GM18505 (cell line): ENCODE measurements around the gene POLA2.
A peak's percentile ranks its signal among the peaks of the same experiment; 100 is the strongest.

ENCODE experiments used
- ATAC-seq: cut with Tn5 transposase; IDR thresholded peaks from one replicate; pipeline ENCODE4 v1.9.1; 2021; ENCODE audit not compliant: unreplicated experiment
- POLR2A ChIP-seq: IDR thresholded peaks from 4 replicates; pipeline ENCODE4 v1.6.1; 2011; ENCODE audit warnings: borderline replicate concordance; ENCODE audit not compliant: insufficient read depth, insufficient read length; ENCODE audit errors: extremely low read depth

The POLA2 gene

DNA sequence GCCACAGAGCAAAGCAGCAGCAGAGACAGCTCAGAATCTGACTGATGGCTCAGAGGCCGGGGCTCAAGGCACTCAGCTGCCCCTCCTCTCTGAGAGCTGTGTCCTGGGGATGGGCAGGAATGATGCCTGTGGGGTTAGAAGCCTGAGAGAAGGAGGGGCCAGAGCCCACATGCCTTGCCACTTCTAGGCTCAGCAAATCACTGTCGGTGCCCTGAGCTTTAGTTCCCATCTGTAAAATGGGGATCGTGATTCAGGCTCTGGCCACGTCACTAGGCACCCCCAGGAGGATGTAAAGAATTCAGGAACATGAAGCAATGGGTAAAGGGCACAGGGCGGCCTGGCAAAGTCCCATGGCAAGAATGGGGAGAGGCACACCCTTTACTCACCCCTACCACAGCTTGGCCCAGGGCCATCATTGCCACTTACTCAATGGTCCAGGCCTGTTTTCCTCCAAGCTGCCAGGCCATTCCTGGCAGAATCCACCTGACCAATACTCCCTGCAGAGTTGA lies 49.5 kb downstream of the POLA2 start:
- no peak for ATAC-seq
- no peak for TF ChIP-seq POLR2A

DNA sequence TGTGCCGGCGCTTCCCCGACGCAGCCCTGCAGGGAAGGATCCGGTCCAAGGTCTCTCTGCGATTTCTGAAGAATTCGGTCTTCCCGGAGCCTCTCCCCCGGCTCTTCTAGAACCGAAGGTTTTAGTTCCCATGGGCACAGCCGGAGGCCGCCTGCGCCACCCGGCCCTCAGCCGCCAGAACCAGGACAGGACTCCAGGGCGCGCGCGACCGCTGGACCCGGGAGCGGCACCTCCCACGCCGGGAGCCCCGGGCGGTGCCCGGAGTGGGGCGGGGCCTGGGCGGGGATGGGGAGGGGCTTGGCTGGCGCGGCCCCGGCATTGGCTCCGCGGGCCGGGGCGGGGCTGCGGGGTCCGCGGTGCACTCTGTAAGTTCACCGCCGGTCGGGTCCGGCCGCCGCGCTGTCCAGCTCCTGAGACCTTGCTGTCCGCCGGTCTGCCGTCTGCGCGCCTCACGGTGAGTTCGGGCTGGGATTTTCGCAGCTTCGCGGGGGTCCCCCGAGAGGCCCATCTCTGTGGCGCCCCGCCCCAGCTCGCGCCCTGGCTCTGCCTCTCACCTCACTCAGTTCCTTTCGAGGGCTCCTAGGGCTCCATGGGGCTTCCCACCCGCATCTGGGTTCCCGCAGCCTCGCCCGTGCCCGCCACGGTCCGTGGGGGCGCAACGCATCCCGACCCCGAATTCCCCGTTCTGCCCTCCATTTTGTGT lies 52.9 kb downstream of the POLA2 start, which contains the start of gene CDC42EP2:
CDC42EP2 (plus strand) TSS at position 366 of the 703 bp plus-strand sequence. CDS start 6,033 bp downstream, outside the sequence.
- ATAC-seq = peak; percentile 55
- TF ChIP-seq POLR2A = peak; percentile 49

DNA sequence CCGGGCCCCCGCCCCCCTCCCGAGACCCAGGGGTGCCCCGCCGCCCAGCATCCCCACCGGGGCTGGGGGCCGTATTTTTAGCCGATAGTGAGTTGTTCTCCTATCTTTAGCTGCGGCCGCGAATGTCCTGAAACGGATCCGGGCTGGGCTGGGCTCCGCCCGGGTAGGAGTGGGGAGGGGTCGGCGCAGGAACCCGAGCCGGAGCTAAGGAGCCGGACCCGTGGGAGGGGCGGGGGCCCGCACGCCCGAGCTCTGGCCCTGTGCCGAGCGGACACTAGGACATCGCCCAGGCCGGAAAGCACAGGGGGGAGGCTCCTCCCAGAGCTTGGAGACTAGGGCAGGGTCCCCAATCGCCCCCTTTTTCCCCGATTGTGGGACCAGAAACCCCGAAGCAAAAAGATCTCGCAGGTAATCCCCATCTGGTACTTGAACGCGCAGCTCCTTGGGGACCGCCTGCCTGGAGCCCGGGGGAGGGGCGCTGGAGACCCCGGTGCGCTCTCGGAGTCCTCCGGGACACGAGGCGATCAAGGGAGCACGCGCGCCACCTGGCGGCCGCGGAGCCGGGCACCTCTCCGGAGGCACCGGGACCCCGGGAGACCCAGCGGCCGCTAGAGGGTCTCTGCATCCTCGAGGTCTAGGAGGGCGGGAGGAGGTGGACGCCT lies 53.6 kb downstream of the POLA2 start:
- ATAC-seq = peak; percentile 55

DNA sequence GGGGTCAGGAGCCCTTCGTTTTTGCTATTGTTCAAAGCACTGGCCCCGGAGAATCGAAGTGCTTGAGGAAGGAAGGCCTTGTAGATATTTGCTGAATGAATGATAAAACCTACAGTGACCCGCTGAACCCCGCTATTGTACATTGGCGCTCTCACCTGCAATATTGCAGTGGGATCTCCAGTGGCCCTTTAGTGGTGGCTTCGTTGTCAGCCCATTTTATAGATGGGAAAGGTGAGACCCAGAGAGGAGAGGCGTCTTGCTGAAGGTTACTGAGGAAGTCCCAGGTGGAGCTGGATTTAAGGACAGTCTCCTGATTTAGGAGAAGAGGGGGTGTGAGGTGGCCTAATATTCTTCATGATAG lies 54.1 kb downstream of the POLA2 start:
- TF ChIP-seq POLR2A = no peak
- no peak for ATAC-seq

More for the DNA sequence above, 53.6 kb downstream of the POLA2 start:
- TF ChIP-seq POLR2A = no peak

DNA sequence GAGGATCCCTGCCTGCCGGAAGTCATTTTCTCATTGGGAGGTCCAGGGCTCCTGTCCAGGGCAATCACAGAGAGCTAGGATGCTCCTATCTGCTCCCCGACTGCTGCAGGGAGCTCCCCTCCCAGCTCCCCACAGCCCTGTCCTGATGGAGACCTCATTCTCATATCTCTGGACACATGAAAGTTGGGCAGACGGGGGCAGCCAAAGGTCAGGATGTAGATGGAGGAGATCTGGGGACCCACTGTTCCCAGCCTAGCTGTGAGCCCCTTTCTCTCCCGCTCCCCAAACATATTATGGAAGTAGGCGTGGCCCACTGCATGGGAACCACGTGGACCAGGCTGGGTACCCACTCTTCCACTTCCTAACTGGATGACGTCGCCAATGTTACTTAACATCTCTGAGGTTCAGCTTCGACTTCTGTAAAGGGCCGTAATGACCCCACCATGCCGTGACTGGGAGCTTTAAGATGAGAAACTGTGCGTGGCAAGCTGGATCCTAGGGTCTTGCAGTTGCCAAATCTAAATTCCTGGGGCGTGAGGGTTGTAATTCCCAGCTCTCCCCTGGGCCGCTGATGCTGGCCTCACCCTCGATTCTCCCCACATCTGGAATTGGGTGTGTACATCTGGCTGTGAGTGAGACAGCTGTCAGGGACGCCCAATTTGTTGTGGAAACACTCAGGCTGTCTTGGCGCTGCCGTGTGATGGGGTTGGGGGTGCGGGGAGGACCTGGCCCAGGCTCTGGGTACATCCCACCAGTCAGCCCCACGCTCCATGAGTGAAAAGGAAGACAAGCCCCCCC lies 54.7 kb downstream of the POLA2 start:
- ATAC-seq = no peak
- TF ChIP-seq POLR2A = no peak

DNA sequence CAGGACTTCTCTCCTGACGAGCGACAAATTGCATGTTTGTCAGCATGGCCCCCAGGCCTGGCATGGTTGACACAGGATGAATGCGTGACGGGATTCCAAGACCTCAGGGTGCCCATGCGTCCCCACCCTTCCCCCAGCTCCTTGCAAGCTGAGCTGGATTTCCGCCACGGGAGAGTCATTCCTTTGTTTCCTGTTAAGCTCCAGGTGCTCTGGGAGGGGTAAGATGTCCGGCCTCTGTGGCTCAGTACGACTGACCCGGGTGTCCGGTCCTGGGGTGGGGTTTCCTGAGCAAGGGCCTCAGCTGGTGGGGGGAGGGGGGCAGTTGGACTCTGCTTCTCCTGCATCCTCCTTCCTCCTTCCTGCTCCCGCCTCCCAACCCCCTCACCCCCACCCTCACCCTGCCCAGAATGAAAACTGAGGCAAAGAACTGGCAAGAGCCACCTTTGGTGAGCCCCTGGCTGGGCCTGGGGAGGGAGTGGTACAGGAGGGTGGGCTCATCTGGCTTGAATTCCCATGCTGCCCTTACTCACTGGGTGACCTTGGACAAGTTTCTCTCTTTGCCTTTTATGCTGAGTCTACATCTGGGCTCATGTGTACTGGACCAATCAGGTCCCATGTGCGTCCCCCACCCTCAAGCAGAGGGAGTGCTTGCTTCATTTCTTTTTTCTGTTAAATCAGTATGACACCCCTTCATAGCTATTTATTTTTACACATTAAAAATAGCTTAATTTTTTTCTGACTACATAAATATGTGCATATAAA lies 55.4 kb downstream of the POLA2 start:
- ATAC-seq = no peak
- TF ChIP-seq POLR2A = no peak

DNA sequence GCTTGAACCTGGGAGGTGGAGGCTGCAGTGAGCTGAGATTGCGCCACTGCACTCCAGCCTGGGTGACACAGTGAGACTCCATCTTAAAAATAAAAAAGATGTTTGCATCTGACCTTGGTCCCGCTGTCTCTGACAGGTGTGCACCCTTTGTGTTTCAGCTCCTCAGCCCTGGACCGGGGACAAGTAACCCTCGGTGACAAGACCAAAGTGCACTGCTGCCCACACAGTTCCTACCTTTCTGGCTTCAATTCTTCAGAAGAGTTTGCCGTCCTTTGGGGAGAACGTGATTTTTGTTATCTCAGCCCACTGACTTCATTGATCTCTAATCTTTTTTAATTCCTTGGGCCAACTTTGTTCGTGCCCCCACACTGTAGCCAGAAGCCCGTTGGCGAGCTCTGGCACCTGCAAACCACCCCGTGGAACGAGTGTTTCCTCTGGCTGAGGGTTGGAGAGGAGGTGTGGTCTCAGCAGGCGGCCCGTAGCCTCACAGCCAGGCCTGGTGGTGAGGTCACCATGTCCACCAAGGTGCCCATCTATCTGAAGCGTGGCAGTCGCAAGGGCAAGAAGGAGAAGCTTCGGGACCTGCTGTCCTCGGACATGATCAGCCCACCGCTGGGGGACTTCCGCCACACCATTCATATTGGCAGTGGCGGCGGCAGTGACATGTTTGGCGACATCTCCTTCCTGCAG lies 58.8 kb downstream of the POLA2 start:
- no peak for ATAC-seq
- no peak for TF ChIP-seq POLR2A

DNA sequence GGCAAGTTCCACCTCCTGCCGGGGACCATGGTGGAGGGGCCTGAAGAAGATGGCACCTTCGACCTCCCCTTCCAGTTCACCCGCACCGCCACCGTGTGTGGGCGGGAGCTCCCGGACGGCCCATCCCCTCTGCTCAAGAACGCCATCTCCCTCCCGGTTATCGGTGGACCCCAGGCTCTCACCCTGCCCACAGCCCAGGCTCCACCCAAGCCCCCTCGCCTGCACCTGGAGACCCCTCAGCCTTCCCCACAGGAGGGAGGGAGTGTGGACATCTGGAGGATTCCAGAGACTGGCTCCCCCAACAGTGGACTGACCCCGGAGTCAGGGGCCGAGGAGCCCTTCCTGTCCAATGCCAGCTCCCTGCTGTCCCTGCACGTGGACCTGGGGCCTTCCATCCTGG lies 59.3 kb downstream of the POLA2 start:
- no peak for TF ChIP-seq POLR2A
- ATAC-seq = no peak

DNA sequence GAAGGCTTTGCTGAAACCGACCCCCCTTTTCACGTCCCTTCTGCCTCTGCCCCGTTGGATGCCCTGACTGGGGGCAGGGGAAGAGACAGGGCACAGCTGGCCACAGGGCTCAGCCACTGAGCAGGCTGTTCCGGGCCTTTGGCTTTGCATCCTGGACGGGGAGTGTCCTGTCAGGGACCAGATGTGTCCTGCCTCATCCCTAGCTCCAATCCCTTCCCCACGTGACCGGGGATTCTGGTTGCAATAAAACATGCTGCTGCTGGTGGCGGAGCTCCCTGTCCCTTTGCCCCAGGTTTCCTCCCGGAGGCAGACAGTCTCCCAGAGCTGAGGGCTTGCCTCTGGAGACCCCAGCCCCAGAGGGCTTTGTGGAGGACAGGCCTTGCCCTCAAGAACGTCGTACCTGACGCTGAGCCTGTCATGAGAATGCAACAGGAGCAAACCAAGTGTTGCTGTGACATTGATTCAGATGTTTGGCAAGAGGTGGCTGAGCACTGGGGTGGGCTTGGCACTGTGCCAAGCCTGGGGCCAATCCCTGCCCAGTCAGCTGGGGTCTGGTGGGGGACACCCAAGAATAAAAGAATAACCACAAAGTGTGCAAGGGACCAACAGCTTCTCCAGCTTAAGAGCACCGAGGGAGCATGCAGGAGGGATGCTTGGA lies 60.2 kb downstream of the POLA2 start:
- no peak for ATAC-seq
- no peak for TF ChIP-seq POLR2A

DNA sequence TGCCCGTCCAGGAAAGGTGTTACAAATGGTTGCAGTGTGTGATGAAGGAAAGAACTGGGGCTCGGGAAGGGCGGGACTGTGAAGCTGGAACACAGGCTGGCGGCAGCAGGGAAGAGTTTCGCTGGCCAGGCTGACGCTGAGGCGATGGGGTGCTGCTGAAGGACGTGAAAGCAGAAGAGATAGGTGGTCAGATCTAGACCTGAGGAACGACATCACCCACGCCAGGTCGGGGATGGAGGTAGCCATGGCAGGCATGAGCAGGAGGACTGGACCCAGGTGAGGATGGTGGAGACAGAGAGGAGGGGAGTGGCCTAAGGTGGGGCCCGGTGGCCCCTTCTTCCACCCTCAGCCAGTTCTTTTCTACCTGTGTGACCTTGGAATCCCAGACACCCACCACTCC lies 62.1 kb downstream of the POLA2 start:
- no peak for TF ChIP-seq POLR2A
- ATAC-seq = no peak

DNA sequence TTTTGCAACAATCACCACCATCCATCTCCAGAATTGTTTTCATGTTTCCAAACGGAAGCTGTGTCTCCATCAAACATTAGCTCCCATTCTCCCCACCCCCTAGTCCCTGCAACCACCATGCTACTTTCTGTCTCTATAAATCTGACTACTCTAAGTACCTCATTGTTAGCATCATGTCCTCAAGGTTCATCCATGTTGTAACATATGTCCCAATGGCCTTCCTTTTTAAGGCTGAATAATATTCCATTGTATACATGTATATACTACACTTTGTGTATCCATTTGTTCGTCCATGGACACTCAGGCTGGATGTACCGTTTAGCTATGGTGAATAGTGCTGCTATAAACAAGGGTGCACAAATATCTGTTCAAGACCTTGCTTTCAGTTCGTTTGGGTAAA lies 63.7 kb downstream of the POLA2 start:
- TF ChIP-seq POLR2A = no peak
- no peak for ATAC-seq

DNA sequence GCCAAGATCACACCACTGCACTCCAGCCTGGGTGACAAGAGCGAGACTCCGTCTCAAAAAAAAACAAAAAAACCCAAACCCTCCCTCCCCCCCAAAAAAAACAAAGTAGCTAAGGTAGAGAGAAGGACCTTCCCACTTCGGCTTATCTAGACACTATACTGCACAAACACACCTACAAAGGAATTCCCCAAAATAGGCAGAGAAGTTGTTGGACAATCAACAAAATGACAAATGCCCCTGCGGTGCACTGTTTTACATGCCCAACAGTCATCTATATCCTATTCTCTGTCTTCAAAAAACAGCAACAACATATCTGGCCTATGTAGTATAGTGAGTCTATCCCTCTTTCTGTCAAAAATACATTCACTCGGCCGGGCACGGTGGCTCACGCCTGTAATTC lies 65.3 kb downstream of the POLA2 start:
- TF ChIP-seq POLR2A = no peak
- ATAC-seq = no peak
